HEK293 (cell line): ENCODE measurements around the gene MOV10L1.

Source experiments
- CTCF ChIA-PET: fragments of 350-600 bp; formaldehyde crosslinking; extraction: SDS; loops from one replicate; lab custom pipeline; 2021; ENCODE audit warnings: antibody characterized with exemption; lab: Yijun Ruan, JAX
- POLR2A ChIA-PET: fragments of 300-600 bp; formaldehyde crosslinking; extraction: SDS; loops from one replicate; lab custom pipeline; 2020; ENCODE audit warnings: antibody characterized with exemption, inconsistent platforms; lab: Yijun Ruan, JAX
- H3K27ac ChIP-seq: fragments of 200-500 bp; sonication (Bioruptor generic); 2 replicates; pipeline ENCODE4 v1.5.1; 2014; ENCODE audit warnings: low read depth, low read length, control low read depth, inconsistent platforms; ENCODE audit errors: extremely low read depth
- H3K36me3 ChIP-seq, 2 experiments: fragments of 200-500 bp in 1 of 2; sonication (Bioruptor generic) in 1 of 2; 1 replicate in 1 of 2; 2 replicates in 1 of 2; pipeline ENCODE4 v1.5.1; 2014 to 2017; ENCODE audit warnings: inconsistent platforms in 2 of 2, low read length in 2 of 2; ENCODE audit not compliant: control insufficient read depth in 2 of 2, insufficient read depth in 1 of 2
- H3K4me1 ChIP-seq: fragments of 200-500 bp; sonication (Bioruptor generic); 2 replicates; pipeline ENCODE4 v1.5.1; 2014; ENCODE audit warnings: mild to moderate bottlenecking, low read length, inconsistent platforms; ENCODE audit not compliant: control insufficient read depth, insufficient read depth
- H3K4me3 ChIP-seq: 2 replicates; pipeline ENCODE4 v1.5.1; 2011; ENCODE audit warnings: low read depth, mild to moderate bottlenecking, control low read depth, low read length, moderate library complexity
- H3K9me3 ChIP-seq: fragments of 200-500 bp; sonication (Bioruptor generic); 2 replicates; pipeline ENCODE4 v1.5.1; 2014; ENCODE audit warnings: low read depth, low read length, inconsistent platforms; ENCODE audit not compliant: control insufficient read depth, insufficient read depth
- AEBP2 ChIP-seq: fragments of 450-650 bp; formaldehyde crosslinking; IDR thresholded peaks from 2 replicates; pipeline ENCODE4 v1.5.1; 2016; ENCODE audit warnings: missing biosample characterization, missing genetic modification characterization, borderline replicate concordance
- BCL11A ChIP-seq: fragments of 450-650 bp; formaldehyde crosslinking; IDR thresholded peaks from 2 replicates; pipeline ENCODE4 v1.5.1; 2016; ENCODE audit warnings: low read depth, missing biosample characterization, missing genetic modification characterization
- GLIS1 ChIP-seq: fragments of 450-650 bp; formaldehyde crosslinking; IDR thresholded peaks from 2 replicates; pipeline ENCODE4 v1.5.1; 2016; ENCODE audit warnings: missing biosample characterization, missing genetic modification characterization
- GLIS2 ChIP-seq: fragments of 450-650 bp; formaldehyde crosslinking; IDR thresholded peaks from 2 replicates; pipeline ENCODE4 v1.5.1; 2016; ENCODE audit warnings: missing biosample characterization, missing genetic modification characterization
- KLF10 ChIP-seq: fragments of 450-650 bp; IDR thresholded peaks from 2 replicates; pipeline ENCODE4 v1.5.1; 2018; ENCODE audit warnings: missing biosample characterization, mild to moderate bottlenecking, missing genetic modification characterization
- MZF1 ChIP-seq: fragments of 450-650 bp; formaldehyde crosslinking; IDR thresholded peaks from 2 replicates; pipeline ENCODE4 v1.5.1; 2017; ENCODE audit warnings: missing biosample characterization, missing genetic modification characterization, borderline replicate concordance
- SCRT1 ChIP-seq: fragments of 450-650 bp; formaldehyde crosslinking; IDR thresholded peaks from 2 replicates; pipeline ENCODE4 v1.5.1; 2016; ENCODE audit warnings: missing biosample characterization, missing genetic modification characterization, borderline replicate concordance
- ZBTB20 ChIP-seq: fragments of 450-650 bp; formaldehyde crosslinking; IDR thresholded peaks from 2 replicates; pipeline ENCODE4 v1.5.1; 2016; ENCODE audit warnings: missing biosample characterization, missing genetic modification characterization
- ZFP41 ChIP-seq: fragments of 450-650 bp; formaldehyde crosslinking; IDR thresholded peaks from 2 replicates; pipeline ENCODE4 v1.5.1; 2016; ENCODE audit warnings: missing biosample characterization, missing genetic modification characterization, borderline replicate concordance
- ZFP69B ChIP-seq: fragments of 450-650 bp; formaldehyde crosslinking; IDR thresholded peaks from 2 replicates; pipeline ENCODE4 v1.5.1; 2016; ENCODE audit warnings: missing biosample characterization, missing genetic modification characterization
- ZIC2 ChIP-seq: fragments of 450-650 bp; formaldehyde crosslinking; IDR thresholded peaks from 2 replicates; pipeline ENCODE4 v1.5.1; 2016; ENCODE audit warnings: missing biosample characterization, missing genetic modification characterization
- ZNF10 ChIP-seq: fragments of 450-650 bp; formaldehyde crosslinking; IDR thresholded peaks from 2 replicates; pipeline ENCODE4 v1.5.1; 2017; ENCODE audit warnings: missing biosample characterization, missing genetic modification characterization
- ZNF114 ChIP-seq: fragments of 450-650 bp; formaldehyde crosslinking; IDR thresholded peaks from 2 replicates; pipeline ENCODE4 v1.5.0; 2017; ENCODE audit warnings: missing biosample characterization, missing genetic modification characterization
- ZNF155 ChIP-seq: fragments of 450-650 bp; formaldehyde crosslinking; IDR thresholded peaks from 2 replicates; pipeline ENCODE4 v1.5.1; 2016; ENCODE audit warnings: missing biosample characterization, missing genetic modification characterization
- ZNF157 ChIP-seq: fragments of 450-650 bp; formaldehyde crosslinking; IDR thresholded peaks from 2 replicates; pipeline ENCODE4 v1.5.1; 2016; ENCODE audit warnings: missing biosample characterization, missing genetic modification characterization
- ZNF223 ChIP-seq: fragments of 450-650 bp; formaldehyde crosslinking; IDR thresholded peaks from 2 replicates; pipeline ENCODE4 v1.5.1; 2016; ENCODE audit warnings: missing biosample characterization, missing genetic modification characterization
- ZNF248 ChIP-seq: fragments of 450-650 bp; formaldehyde crosslinking; IDR thresholded peaks from 2 replicates; pipeline ENCODE4 v1.5.1; 2017; ENCODE audit warnings: missing biosample characterization, missing genetic modification characterization
- ZNF26 ChIP-seq: fragments of 450-650 bp; formaldehyde crosslinking; IDR thresholded peaks from 2 replicates; pipeline ENCODE4 v1.5.1; 2016; ENCODE audit warnings: missing biosample characterization, missing genetic modification characterization
- ZNF311 ChIP-seq: fragments of 450-650 bp; formaldehyde crosslinking; IDR thresholded peaks from 2 replicates; pipeline ENCODE4 v1.5.1; 2017; ENCODE audit warnings: missing biosample characterization, missing genetic modification characterization, borderline replicate concordance
- ZNF585B ChIP-seq: fragments of 450-650 bp; formaldehyde crosslinking; IDR thresholded peaks from 2 replicates; pipeline ENCODE4 v1.5.1; 2016; ENCODE audit warnings: missing biosample characterization, missing genetic modification characterization
- ZNF624 ChIP-seq: fragments of 450-650 bp; formaldehyde crosslinking; IDR thresholded peaks from 2 replicates; pipeline ENCODE4 v1.5.1; 2017; ENCODE audit warnings: missing biosample characterization, missing genetic modification characterization
- ZNF677 ChIP-seq: fragments of 450-650 bp; IDR thresholded peaks from 2 replicates; pipeline ENCODE4 v1.5.0; 2018; ENCODE audit warnings: missing biosample characterization, mild to moderate bottlenecking, missing genetic modification characterization, moderate library complexity
- ZNF777 ChIP-seq: fragments of 450-650 bp; formaldehyde crosslinking; IDR thresholded peaks from 2 replicates; pipeline ENCODE4 v1.5.1; 2017; ENCODE audit warnings: missing biosample characterization, missing genetic modification characterization, borderline replicate concordance
- ZNF785 ChIP-seq: fragments of 450-650 bp; formaldehyde crosslinking; IDR thresholded peaks from 2 replicates; pipeline ENCODE4 v1.5.1; 2016; ENCODE audit warnings: missing biosample characterization, missing genetic modification characterization
- ZNF792 ChIP-seq: fragments of 450-650 bp; formaldehyde crosslinking; IDR thresholded peaks from 2 replicates; pipeline ENCODE4 v1.5.1; 2016; ENCODE audit warnings: missing biosample characterization, missing genetic modification characterization
- ZSCAN4 ChIP-seq: fragments of 450-650 bp; formaldehyde crosslinking; IDR thresholded peaks from 2 replicates; pipeline ENCODE4 v1.5.1; 2017; ENCODE audit warnings: missing biosample characterization, missing genetic modification characterization
- ZXDB ChIP-seq: fragments of 450-650 bp; formaldehyde crosslinking; IDR thresholded peaks from 2 replicates; pipeline ENCODE4 v1.5.1; 2016; ENCODE audit warnings: missing biosample characterization, missing genetic modification characterization

Gene MOV10L1

GRCh38 chr22:50190941-50191741 is 101.3 kb downstream of the MOV10L1 start:
- peaks cover 30% of the 10 kb centered on the region for H3K4me1 ChIP-seq
- POLR2A ChIA-PET, result interaction anchor here (0.6 to 1.5 kb wide), 5 partner anchors 9 to 229 kb away, joined by 3 to 8 read pairs (median 4); partner anchors contain the start of gene PANX2
- no peaks in the 10 kb centered on the region for H3K9me3 ChIP-seq
- H3K27ac ChIP-seq, result peak overlapping the region; percentile 45; the same call in 1 of the 2 replicates
- peak overlapping the region; percentile 37; the same call in 1 of the 2 replicates for H3K4me3 ChIP-seq
- TF ChIP-seq ZNF155 (tag by site-specific recombination) (no peak), ZNF677 (tag by site-specific recombination) (no peak), ZNF157 (tag by site-specific recombination) (no peak), BCL11A (tag by site-specific recombination) (no peak), GLIS1 (tag by site-specific recombination) (peak; percentile 88), ZNF624 (no peak), ZNF223 (tag by site-specific recombination) (no peak), AEBP2 (tag by site-specific recombination) (no peak), GLIS2 (peak; percentile 42), ZIC2 (tag by site-specific recombination) (peak; percentile 28; the same call in 1 of the 2 replicates), ZNF311 (tag by site-specific recombination) (no peak), ZFP41 (no peak), ZBTB20 (tag by site-specific recombination) (no peak), ZNF785 (tag by site-specific recombination) (no peak), ZFP69B (no peak), MZF1 (tag by site-specific recombination) (no peak), ZNF26 (tag by site-specific recombination) (no peak), ZNF792 (tag by site-specific recombination) (no peak), ZNF248 (tag by site-specific recombination) (no peak), ZNF585B (no peak), ZNF10 (no peak), ZXDB (tag by site-specific recombination) (no peak), KLF10 (tag by site-specific recombination) (no peak), ZSCAN4 (tag by site-specific recombination) (no peak), ZNF114 (tag by site-specific recombination) (no peak), ZNF777 (tag by site-specific recombination) (no peak), SCRT1 (tag by site-specific recombination) (no peak)
- CTCF ChIA-PET, result interaction anchor here (0.5 to 2.5 kb wide), 5 partner anchors 8 to 164 kb away, joined by 3 to 10 read pairs (median 4); no protein-coding TSS in a partner anchor
- H3K36me3 ChIP-seq, result peaks cover 9 to 61% of the 10 kb centered on the region in 2 experiments; a peak in 2 of 3 replicates
